ENCODE results near the gene LRSAM1.

LRSAM1 gene

DNA sequence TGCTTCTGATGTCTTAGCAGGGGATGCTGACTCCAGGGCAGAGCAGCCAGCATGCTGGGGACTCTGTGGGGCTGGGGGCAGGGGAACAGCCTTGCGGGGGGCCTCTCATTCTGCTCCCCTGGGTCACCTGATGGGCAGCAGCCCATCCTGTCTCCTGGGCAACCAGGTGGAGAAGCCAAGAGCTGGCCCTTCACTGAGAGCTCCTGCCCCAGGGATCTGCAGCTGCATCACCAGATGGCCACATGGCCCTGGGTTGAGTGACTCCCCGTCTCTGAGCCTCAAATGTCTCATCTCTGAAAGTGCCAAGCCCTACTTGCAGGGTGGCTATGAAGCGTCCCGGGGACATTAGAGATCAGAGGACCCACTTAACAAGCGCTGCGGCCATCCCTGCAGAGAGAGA, 49.1 kb downstream of the LRSAM1 start:
- TF ChIP-seq, protein P1, sequence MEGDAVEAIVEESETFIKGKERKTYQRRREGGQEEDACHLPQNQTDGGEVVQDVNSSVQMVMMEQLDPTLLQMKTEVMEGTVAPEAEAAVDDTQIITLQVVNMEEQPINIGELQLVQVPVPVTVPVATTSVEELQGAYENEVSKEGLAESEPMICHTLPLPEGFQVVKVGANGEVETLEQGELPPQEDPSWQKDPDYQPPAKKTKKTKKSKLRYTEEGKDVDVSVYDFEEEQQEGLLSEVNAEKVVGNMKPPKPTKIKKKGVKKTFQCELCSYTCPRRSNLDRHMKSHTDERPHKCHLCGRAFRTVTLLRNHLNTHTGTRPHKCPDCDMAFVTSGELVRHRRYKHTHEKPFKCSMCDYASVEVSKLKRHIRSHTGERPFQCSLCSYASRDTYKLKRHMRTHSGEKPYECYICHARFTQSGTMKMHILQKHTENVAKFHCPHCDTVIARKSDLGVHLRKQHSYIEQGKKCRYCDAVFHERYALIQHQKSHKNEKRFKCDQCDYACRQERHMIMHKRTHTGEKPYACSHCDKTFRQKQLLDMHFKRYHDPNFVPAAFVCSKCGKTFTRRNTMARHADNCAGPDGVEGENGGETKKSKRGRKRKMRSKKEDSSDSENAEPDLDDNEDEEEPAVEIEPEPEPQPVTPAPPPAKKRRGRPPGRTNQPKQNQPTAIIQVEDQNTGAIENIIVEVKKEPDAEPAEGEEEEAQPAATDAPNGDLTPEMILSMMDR (conservative IDR thresholded peaks at IDR 0.05; ENCODE audit: control insufficient read depth, insufficient read depth, low read depth, low read length): no peak
- DNase-seq (ENCODE audit: low read depth): no peak
- H3K4me3 ChIP-seq (ENCODE audit: control insufficient read depth, low read depth, low read length): no peak overlapping the region

DNA sequence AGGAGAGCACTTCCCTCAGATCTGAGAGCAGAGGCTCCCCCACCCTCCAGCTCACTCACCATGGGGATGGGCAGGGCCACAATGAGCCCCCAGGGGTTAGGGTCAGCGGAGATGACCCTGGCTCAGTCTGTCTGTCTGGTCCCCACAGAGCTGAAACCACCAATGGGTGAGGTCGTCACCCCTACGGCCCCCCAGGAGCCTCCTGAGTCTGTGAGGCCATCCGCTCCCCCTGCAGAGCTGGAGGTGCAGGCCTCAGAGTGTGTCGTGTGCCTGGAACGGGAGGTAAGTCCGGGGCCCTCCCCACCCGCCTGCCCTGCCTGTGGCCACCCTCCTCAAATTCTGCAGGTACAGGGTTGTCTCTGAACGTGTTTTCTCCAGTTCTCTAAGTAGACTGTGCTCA, 49.6 kb downstream of the LRSAM1 start:
- DNase-seq (ENCODE audit: low read depth): no peak
- no peak overlapping the region for H3K4me3 ChIP-seq (ENCODE audit: control insufficient read depth, low read depth, low read length)
- TF ChIP-seq, protein P1 (conservative IDR thresholded peaks at IDR 0.05; ENCODE audit: control insufficient read depth, insufficient read depth, low read depth, low read length): no peak

DNA sequence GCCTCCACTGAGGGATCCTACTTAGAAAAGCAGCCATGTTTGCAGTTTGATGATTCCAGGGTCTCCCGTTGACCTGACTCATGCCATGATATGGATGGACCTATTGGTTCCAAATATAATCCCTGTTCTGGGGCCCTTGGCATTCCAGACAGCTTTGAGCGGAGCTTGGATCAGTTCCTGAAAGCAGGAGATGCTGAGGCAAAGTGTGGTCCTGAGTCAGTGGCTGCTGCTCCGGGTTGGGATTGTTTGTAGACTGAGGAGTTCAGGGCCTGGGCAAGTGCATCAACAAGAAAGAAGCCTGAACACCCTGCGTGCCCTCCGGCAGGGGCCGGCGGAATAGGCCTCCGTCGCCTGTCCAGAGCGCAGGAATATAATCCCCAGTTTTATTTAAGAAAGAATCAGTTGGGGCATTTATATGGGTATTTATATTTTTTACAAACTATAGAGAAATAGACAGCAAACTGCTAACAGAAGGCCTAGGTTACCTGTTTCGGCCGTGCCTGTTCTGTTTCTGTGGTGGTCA, 50.6 kb downstream of the LRSAM1 start:
- TF ChIP-seq, protein P1 (conservative IDR thresholded peaks at IDR 0.05; ENCODE audit: control insufficient read depth, insufficient read depth, low read depth, low read length): no peak
- no peak for DNase-seq (ENCODE audit: low read depth)
- H3K4me3 ChIP-seq (ENCODE audit: control insufficient read depth, low read depth, low read length): no peak overlapping the region

DNA sequence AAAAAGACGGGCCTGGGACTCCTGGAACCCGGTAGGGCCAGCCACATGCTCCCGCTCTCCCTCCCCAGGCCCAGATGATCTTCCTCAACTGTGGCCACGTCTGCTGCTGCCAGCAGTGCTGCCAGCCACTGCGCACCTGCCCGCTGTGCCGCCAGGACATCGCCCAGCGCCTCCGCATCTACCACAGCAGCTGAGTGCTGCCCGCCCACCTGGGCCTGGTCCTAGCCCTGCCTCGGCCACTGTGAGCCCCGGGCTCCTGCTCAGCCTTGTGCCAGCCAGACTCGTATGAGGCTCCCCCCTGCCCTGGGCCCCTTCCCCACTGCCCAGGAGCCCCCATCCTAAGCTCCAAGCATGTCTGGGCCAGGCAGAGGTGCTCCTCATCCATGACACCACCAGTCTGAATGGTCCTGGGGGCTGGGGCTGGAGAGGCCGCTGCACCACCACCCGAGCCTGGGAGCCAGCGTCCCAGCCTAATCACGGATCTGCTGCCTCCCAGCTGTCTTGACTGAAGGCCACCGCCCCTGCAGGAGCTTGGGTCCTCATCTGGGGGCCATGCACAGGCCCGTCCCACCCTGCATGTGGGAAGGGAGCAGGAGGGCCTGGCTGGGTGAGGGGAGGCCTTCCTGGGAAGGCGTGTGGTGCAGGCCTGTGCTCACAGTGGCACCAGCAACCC, 51.5 kb downstream of the LRSAM1 start:
- TF ChIP-seq, protein P1 (conservative IDR thresholded peaks at IDR 0.05; ENCODE audit: control insufficient read depth, insufficient read depth, low read depth, low read length): no peak
- no peak overlapping the region for H3K4me3 ChIP-seq (ENCODE audit: control insufficient read depth, low read depth, low read length)
- no peak for DNase-seq (ENCODE audit: low read depth)

DNA sequence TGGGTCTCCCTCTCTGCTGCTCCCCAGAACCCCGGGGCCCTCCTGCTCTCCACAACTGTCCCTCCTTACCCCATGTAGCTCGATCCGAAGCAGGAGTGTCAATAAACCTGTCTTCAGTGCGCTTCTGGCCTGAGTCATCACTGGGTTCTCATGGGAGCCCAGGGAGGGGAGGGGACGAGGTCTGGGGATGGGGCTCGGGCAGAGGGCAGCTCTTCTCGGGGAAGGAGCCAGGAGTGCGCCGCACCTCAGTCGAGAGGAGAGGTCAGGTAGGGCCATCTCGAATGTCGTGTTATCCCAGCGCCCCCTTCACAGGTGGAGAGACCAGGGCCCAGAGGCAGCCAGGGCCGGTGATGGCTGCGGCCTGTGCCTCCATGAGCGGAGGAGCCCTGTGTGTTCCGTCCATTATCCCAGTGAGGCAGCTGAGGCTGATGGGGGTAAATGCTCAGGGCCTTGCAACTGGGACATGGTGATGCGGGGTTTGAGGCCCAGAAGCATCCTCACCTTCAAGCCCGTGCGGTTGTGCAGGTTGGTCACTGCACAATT, 52.1 kb downstream of the LRSAM1 start:
- TF ChIP-seq, protein P1 (conservative IDR thresholded peaks at IDR 0.05; ENCODE audit: control insufficient read depth, insufficient read depth, low read depth, low read length): no peak
- no peak for DNase-seq (ENCODE audit: low read depth)
- no peak overlapping the region for H3K4me3 ChIP-seq (ENCODE audit: control insufficient read depth, low read depth, low read length)

DNA sequence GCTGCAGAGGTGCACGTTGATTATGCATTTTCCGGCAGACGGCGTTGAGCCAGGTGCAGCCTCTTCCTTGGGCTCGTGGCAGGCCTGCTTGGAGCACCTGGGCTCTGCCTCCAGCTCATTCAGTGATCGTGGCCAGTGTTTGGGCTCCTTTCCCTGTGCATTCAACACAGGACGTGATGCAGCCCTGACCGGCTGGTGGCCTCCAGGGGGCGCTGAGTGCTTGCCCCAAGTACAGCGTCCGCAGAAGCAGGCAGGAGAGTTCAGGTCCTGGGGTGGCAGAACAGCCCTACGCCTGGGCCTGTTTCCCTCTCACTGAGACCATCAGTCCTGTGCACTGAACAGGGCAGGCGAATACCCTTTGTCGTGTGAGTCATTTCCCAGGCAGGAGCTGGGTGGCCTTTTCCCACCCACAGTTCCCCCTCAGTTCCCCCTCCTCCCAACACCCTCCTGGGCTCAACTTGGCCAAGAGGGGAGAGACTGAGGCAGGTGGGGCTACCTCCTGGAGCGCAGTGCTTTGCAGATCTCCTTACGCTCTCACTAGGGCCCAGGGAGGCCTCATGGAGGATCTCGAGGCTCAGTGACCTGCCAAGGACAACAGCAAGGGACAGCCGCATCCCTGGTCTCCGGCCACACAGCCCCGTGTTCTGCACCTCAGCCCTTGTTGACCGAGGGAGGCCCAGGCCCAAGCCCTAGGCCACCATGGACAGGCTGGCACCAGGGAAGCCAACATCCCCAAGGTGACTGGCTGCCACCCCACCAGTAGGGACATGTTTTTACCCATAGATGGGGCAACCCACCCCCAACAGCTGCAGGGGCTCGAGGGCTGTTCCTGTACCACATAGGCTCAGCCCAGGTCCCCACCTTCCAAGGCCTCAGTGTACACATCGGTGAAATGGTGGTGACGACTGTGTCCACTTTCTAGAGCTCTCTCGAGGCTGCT, 52.9 kb downstream of the LRSAM1 start:
- TF ChIP-seq, protein P1 (conservative IDR thresholded peaks at IDR 0.05; ENCODE audit: control insufficient read depth, insufficient read depth, low read depth, low read length): peak; percentile 75
- no peak overlapping the region for H3K4me3 ChIP-seq (ENCODE audit: control insufficient read depth, low read depth, low read length)
- DNase-seq (ENCODE audit: low read depth): peak; percentile 81
